GM19324 (cell line): Measurements from ENCODE around the gene MAGI1.
"Not testable (repeated sequence)": the region's sequence is repeated elsewhere in the genome, so short reads cannot be mapped to it uniquely, and the experiment has no call there.

Experiments used
- ATAC-seq: cut with Tn5 transposase; IDR thresholded peaks from one replicate; pipeline ENCODE4 v1.9.1; 2021; ENCODE audit warnings: mild to moderate bottlenecking, moderate library complexity; ENCODE audit not compliant: unreplicated experiment, low FRiP score

Gene MAGI1

DNA sequence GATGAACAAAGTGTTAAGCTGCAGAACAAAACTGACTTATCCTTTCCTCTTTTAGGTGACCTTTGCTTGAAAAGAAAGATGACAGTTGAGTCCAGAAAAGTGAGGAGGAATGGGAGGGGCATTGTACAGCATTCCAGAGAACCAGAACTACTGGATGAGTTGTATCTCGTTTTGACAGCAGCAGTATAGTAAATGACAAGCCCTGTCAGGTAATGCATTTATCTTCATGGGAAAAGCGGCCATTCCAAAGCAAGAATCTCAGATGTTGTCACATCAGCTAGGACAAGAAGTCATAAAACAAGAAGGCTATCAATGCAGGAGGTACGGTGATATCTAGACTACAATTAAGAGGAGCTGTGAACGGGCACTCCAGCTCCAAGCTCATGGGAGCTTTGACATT lies 421.5 kb downstream of the MAGI1 start:
- no peak for ATAC-seq

GRCh38 chr3:65616563-65616962 lies 422.2 kb downstream of the MAGI1 start:
- no peak for ATAC-seq

GRCh38 chr3:65615329-65615728 lies 423.4 kb downstream of the MAGI1 start:
- ATAC-seq, result no peak

GRCh38 chr3:65614585-65614984 lies 424.1 kb downstream of the MAGI1 start:
- no peak for ATAC-seq

GRCh38 chr3:65607965-65608460 lies 430.7 kb downstream of the MAGI1 start:
- not testable (repeated sequence) for ATAC-seq

DNA sequence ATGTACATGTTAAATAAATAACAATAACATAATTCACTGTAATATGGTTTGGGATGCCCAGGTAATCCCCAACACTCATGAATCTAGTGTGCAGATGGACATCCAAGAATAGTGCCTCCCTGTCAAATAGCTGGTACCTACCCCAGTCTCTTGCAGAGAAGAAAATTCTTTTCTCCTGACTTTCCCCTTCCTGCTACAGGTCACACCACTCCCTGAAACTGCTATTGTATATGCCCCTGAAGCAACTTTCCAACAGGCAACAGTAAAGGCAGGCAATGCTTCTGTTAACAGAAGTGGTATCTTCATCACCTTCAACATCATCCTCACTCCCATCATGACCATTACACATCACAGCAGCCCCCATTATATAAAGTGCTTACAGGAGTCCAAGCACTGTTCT lies 431.6 kb downstream of the MAGI1 start:
- no peak for ATAC-seq

- ATAC-seq, result no peak
Observed at GRCh38 chr3:65605876-65606432, 432.8 kb downstream of the MAGI1 start.

DNA sequence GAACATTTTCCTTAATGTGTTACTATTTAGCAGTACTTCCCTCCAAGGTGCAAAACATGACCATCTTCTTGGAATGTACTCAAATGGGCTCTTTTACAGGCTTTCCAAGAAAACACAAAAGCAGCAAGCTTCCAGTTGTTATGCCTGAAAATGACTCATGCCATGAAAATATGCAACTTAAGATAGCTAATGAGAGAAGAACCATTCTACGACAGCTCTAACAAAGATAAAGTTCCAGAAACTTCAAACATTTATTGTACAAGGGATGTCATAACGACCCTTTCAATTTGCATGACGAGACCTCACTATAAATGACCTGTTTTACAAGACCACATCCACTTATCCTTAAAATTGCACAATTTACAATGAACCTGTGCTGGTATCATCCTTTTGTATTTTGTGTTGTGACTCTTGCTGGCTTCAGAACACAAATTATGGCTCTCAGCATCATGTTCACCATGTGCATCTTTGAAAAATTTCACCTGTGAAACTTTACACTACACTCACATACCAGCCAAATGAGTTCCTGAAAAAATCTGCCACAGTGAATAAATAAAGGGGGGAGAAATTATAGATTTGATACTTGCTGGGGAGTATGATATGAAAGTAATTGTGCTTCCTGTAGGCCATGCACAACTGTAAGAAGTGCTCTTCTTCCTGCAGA lies 433.7 kb downstream of the MAGI1 start:
- ATAC-seq, result no peak

GRCh38 chr3:65603631-65604030 lies 435.1 kb downstream of the MAGI1 start:
- ATAC-seq, result no peak

GRCh38 chr3:65600888-65601287 lies 437.8 kb downstream of the MAGI1 start:
- no peak for ATAC-seq

DNA sequence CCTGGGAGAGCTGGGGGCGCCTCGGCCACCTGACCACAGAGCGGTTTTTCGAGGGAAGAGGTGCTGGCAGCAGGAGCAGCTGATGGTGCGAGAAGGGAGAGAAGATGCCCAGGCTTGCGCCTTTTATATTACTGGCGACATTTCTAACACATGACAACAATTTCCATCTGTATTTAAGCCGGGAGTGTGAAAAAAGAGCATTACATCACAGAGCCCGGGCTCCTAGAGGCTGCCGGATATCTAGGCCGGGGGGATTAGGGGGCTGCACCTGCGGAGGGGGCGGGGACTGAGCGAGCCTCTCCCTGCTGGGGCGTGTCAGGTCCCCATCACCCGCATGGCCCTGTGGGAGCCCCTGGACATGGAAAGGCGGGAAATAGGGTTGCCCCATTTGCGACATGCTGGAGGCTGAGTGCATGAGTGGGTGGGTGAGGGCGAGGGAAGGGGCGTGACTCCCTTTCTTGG lies 440.7 kb downstream of the MAGI1 start:
- ATAC-seq, result no peak

DNA sequence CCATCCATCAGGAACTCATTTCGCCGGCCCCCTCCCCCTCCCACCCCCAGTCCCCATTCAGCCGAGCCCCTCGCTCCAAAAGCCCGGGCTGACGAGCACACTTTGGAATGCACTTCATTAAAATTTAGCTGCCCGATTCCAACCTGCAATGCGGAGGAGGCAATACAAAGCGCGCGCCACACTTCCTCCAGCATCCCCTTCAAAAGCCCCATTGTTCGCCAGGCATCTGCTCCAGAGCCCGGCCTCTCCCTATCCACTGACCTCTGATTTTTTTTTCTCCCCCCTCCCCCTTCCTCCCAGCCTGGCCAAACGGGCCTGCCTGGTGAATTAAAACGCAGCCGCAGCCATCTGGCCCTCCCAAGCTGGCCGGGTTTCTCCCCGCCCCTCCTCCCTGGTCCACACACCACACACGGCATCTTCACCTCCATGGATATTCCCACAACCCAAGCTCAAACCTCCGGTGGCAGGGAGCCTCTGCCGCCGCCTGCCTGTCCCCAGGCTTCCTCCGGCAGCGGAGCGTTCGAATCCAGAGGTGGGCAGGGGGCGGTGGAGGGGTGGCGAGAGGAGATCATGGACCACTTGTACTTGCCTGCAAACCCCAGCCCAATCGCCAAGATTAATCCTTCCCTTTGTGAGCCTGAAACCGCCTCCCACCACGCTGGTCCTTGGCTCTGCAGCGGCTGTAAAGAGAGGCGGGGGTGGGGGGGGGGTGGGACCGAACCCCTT lies 441.3 kb downstream of the MAGI1 start:
- no peak for ATAC-seq

GRCh38 chr3:65596571-65597225 lies 442.0 kb downstream of the MAGI1 start:
- no peak for ATAC-seq

DNA sequence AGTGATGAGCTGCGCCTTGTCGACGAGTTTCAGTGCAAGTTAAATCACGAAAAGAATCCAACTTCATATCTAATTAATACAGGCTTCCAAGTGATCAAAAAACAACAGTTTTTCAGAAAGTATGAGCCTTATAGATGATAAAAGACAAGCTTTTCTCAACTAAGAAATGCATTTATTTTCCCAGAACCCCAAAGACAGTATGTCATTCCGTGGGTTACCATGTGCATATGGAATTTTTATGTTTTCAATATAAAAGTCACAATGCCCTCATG lies 442.8 kb downstream of the MAGI1 start:
- no peak for ATAC-seq

DNA sequence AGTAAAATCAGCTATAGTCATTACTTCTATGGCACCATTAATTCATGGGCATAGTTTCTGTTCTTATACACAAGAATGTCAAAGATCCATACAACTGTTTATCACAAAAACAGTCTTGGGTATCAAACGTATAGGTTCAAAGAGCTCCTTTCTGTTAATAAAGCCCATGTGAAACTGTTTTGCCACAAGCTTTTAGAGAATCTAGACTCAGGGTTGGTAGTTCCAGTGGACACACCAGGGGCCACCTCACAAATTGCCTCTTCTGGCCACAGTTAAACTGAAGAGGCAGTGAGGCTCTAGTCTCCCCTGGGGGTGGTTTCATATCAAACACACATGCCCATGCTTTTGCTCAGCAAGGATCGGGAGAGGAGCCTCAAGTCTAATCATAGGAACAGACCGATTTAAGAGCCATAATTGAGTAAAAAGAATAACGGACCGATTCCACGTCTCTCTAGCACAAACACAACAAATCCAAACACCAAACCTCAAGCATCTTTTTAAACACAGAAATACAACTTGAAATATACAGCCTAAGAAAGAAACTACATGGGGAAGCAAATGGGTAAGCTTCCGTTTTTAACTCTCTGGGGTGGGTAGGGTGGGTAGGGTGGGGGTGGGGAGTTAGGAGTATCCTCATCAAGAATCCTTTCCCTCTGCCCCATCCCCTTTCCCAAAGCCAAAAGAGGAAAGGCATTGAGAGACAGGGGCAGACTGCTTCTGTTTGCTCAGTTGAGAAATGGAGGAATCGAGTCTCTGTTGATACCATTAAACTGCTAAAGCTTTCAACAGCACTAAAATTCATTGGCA lies 443.3 kb downstream of the MAGI1 start:
- no peak for ATAC-seq

GRCh38 chr3:65593780-65594752 lies 444.7 kb downstream of the MAGI1 start:
- no peak for ATAC-seq

GRCh38 chr3:65591313-65591712 lies 447.4 kb downstream of the MAGI1 start:
- ATAC-seq, result no peak

DNA sequence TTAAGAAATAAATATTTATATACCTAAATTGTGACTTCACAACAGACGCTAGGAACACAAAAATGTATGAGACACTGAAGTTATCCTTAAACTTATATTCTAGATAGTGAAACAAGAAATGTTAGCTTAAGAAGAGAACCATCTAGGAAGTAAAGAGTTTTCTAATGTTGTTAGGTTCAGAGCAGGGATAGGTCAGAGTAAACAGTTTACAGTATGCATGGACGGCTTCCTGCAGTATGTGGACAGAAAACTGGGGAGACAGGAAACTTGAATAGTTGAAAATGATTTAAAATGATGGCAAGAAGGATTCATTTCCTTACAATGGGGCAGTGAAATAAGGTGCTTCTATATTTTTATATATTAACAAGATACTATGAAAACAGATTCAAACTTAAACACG lies 449.8 kb downstream of the MAGI1 start:
- ATAC-seq, result no peak

DNA sequence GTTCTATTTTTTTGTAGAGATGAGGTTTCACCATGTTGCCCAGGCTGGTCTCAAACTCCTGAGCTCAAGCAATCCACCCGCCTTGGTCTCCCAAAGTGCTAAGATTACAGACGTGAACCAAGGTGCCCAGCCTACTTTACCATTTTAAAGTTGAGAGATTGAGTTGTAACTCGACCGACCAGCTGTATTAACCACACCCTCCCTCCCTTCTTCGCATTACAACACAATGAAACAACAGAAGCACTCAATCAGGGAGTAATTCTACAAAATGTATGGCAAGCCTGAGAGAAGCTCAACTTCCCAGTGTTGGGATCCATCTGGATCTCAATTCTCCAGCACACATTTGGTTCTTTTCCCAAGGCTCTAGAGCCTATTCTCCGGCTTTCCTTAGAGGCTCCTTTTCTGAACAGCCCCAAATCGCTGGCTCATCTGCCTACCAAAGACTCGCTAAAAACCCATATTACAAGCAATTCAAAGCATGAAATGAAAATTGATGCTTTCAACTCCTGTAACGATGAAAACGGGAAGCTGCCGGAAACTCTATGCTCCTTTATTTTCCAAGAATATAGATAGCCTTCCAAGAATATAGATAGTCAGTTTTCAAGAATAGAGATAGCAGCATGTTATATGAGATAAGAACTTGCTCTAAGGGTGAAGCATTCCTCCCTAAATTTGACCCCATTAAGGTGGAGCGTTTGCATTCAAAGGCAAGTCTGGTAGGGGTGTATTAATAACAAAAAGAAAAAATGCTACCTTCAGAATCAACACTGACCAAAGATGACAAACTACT lies 450.9 kb downstream of the MAGI1 start:
- ATAC-seq, result no peak
